Ureter (tissue), 1 donor: ENCODE measurements around the gene TP63. TPM values are rescaled to one million over a fixed set of nuclear protein-coding genes. Genes with fewer than 3 reads are reported as not detected.
A peak's percentile ranks its signal among the peaks of the same experiment; 100 is the strongest.

ENCODE experiments used
- DNase-seq: peaks from one replicate; pipeline ENCODE4 v3.0.0-alpha.2; 2020; ENCODE audit warnings: low spot score
- total RNA-seq: library from RNA; stranded (reverse); gene quantifications from one replicate; pipeline ENCODE4 v1.2.4, GENCODE V29; 2023
- donor health status: DM: yes; HTN: yes; CAD: no.

Gene TP63
- total RNA-seq, 1 donor from 2014 or later, result 133 TPM

- DNase-seq, result no peak
Observed at GRCh38 chr3:189809583-189809982, 178.4 kb downstream of the TP63 start.

GRCh38 chr3:189812806-189813465, 181.7 kb downstream of the TP63 start:
- DNase-seq, result no peak

DNA sequence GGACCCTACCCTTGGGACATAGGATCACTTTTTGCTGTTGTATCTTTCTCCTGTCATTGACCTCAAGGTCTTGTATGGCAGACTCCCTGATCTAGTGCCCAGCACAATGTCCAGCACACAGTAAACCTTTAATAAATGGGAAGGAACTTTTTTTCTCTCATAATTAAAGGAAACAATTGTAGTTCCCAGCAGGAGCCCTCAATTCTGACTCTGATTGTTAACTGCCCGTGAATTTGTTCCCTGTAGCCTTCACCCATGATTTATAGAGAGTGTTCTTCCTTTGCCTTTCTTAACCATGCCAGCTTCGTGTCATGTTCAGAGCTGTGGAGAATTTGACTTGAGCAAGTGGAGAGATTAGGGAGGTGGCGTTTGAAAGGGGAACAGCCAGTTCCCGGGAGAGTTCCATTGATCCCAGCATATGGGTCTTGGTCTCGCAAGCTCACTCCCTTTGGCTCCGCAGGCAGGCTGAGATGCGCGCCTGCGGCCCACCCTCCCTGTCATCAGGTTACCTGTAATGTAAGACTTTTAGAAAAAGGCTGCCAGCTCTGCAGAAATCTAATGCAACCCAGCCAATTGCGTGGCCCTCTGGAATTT, 182.6 kb downstream of the TP63 start:
- DNase-seq, result no peak

- DNase-seq, result no peak
Observed at GRCh38 chr3:189820365-189820720, 189.2 kb downstream of the TP63 start.

DNA sequence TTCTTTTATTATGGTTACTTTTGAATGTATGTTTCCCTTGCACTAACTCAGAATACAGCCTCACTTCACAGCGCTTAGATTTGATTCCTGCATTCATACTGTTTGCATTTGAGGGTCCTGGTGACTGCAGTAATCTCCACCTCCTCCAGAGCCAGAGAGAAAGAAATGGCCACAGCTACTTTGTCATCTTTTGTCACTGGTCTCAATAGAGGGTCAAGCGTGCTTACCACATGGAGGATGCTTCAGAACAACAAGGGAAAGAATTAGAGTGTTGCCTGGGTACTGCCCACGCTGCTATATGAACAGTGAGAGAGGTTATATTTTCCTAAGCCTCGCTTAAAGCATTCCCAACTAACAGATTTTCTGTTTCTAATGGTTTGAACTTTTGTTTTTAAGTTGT, 190.1 kb downstream of the TP63 start:
- no peak for DNase-seq

- DNase-seq, result no peak
Observed at GRCh38 chr3:189822726-189823125, 191.5 kb downstream of the TP63 start.

DNA sequence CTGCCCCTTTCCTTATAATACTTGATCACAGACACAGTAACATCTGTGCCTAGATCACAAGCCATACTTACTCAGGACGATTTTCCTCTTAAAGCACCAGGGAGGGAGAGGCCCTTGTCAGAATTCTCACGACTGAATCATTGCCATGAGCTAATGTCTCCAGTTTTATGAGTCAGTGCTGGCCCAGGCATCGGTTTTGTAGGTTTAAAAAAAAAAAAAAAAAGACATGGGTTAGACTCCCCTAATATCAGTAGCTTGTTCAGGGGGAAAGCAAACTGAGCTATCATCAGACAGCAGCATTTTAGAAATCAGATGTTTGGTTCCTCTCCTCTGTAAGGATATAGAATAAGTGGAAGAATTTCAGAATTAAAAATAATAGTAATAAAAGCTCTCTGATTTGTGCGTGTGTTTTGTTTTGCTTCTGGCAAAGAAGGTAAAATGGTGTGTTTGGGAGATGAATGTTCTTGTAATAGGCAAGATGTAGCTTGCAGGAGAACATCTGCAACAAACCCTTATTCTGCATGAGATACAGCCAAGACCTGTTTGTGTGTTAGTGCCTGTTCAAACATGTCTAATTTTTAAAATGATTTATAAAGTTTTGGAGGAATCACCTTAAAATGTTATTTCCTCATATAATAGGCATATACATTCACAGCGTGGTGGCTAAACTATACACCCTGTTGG, 193.6 kb downstream of the TP63 start:
- DNase-seq, result no peak

GRCh38 chr3:189826566-189826965, 195.4 kb downstream of the TP63 start:
- no peak for DNase-seq

DNA sequence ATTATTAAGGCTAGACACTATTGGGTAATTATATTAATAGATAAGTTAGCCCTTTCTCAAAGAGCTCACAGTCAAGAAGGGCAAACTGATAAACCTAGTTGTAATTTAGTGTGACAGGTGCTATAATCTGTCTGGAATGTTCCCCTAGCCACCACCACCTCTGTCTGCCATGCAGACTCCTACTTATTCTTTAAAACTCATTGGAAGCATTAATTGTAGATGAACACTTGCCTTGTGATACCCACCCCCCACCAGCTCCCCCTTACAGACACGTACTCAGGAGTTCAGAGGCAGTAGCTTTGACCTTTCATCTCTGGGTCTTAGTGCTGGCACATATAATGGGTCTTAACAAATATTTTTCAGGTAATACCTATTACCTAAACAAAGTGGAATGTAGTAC, 195.9 kb downstream of the TP63 start:
- DNase-seq, result no peak

DNA sequence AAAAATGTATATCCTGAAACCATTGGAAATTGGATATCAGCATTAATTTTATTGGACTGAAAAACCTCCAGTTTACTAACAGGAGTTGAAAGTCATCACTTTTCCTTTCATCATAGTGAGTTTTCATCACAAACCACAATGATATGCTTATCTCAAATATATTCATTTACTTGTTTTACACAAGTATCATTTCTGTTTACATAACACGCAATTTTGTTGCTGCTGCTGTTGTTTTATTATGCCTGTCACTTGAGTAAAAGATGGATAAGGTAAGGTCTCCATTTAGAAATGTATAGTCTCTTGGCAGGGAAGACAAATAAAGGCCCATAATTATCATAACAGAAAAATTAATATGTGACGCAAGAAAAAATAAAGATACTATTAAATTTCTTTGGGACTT, 199.2 kb downstream of the TP63 start:
- DNase-seq, result no peak

GRCh38 chr3:189833266-189833665, 202.1 kb downstream of the TP63 start:
- DNase-seq, result no peak

GRCh38 chr3:189833996-189834395, 202.8 kb downstream of the TP63 start:
- peak; percentile 82 for DNase-seq

GRCh38 chr3:189834462-189834861, 203.3 kb downstream of the TP63 start:
- no peak for DNase-seq

DNA sequence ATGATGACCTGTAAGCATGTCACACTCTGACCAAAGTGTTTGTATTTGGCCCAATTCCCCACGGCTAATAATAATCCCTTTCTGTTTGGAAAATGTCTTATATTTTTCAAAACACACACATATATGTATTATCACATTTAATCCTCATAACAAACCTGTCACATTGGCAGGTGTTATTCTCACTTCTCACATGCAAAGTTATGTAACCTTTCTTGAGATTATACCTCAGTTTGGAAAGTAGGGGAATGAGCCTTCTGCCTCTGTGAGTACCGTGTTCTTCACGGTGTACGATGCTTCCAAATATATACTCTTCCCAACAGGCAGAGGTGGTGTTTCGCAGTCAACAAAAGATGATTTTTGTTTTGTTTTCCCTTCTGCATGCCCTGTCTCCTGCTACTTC, 205.6 kb downstream of the TP63 start:
- DNase-seq, result no peak

DNA sequence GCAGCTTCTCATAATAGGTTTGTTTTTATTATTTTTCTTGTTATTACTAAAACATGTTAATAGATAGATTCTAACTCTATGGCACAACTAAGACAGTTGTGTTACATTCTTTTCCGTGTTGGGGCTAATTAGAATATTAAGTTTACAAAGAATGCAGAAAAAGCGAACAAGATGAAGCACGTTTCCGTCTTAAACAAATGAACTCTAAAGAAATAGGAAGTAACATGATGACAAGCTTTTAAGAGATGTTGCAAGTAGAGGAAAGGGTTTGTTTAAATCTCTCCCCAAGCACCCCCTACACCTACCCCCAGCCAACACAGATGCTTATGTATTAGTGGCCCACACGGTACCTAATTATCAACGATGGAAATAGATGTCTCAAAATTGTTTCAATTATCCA, 207.1 kb downstream of the TP63 start:
- no peak for DNase-seq

DNA sequence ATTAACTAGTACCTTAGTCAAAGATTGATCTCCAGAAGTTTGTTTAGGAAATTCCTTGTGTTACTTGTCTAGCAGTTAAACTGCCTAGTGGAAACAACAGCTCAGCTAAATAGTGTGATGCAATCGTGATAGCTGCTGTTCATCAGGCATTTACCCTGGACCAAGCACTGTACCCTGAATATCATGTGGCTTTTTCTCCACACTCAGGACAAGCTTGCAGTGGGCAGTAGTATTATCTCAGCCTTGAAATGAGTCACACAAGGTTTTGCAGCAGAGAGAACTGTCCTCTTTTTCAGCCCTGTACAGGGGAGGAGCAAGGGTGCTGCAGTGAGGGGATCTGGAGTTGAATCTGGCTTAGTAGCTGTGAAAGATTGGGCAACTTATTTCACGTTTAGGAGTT, 208.4 kb downstream of the TP63 start:
- DNase-seq, result no peak

- peak; percentile 50 for DNase-seq
Observed at GRCh38 chr3:189841473-189842205, 210.4 kb downstream of the TP63 start.

GRCh38 chr3:189842681-189843602, 211.8 kb downstream of the TP63 start:
- DNase-seq, result peak; percentile 70

DNA sequence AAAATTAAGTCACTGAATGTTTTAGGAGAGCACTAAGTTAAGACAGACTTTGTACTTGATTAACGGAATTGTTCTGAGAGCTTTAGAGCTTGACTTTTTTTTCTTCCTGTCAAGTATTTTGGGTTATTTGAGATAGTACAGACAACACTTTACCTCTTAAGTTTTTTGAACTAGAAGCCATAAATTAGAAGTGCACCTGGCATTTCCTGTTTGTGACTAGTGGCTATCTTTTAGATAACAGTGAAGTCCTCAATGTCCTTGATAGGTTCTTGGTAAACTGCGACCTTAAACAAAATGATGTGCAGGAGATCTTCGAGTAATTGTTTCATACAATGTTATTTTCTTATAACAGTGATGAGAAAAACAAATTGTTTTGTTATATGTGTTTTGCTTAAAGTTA, 213.9 kb downstream of the TP63 start:
- no peak for DNase-seq

DNA sequence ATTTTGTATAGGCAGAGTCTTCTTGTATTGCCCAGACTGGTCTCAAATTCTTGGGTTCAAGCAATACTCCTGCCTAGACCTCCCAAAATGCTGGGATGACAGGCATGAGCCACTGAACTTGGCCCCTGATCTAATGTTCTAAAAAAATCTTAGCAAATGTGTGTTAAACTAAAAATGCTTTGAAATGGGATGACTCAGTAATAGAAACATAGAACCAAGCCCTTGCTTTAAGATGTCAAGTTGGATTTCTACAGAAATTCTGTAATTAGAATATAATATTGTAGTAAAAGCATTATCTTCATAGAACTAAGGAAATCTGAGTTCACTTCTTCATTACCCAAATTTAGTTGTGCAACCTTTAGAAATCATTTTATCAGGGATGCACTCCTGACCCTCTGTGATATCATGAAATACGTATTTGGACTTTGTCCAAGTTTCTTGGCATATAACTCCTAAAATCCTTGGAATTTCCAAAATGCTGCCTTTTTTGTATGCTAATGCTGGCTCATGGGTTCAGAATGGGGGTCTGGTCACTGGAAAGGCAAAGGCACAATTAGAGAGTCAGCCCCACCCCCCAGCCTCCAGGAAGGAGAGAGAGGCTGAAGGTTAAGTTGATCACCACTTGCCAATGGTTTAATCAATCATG, 217.3 kb downstream of the TP63 start:
- DNase-seq, result no peak

- DNase-seq, result no peak
Observed at GRCh38 chr3:189849262-189849661, 218.1 kb downstream of the TP63 start.
